K562 (cell line): ENCODE results near the gene PTH1R. TPM values are rescaled to one million over a fixed set of nuclear protein-coding genes. Genes with fewer than 3 reads are reported as not detected.

ENCODE experiments used
- ARID1B ChIP-seq: fragments of 450-650 bp; IDR thresholded peaks from 2 replicates; pipeline ENCODE4 v1.6.1; 2016; ENCODE audit warnings: antibody characterized with exemption, mild to moderate bottlenecking, inconsistent platforms
- BRD9 ChIP-seq: fragments of 450-650 bp; IDR thresholded peaks from 2 replicates; pipeline ENCODE4 v1.6.1; 2018; ENCODE audit warnings: low read depth; ENCODE audit not compliant: partially characterized antibody
- CUX1 ChIP-seq: fragments of 200-800 bp; sonication (Bioruptor generic); IDR thresholded peaks from 2 replicates; pipeline ENCODE4 v1.6.1; 2016; ENCODE audit warnings: missing genetic modification characterization, missing compliant biosample characterization
- JUNB ChIP-seq: fragments of 450-650 bp; formaldehyde crosslinking; conservative IDR thresholded peaks from 2 replicates; pipeline ENCODE4 v1.4.0; 2020; ENCODE audit warnings: mild to moderate bottlenecking
- MTA1 ChIP-seq: fragments of 450-650 bp; IDR thresholded peaks from 2 replicates; pipeline ENCODE4 v1.6.1; 2017; ENCODE audit warnings: borderline replicate concordance
- PKNOX1 ChIP-seq: fragments of 450-650 bp; IDR thresholded peaks from 2 replicates; pipeline ENCODE4 v1.6.1; 2016
- POLR2AphosphoS2 ChIP-seq: IDR thresholded peaks from 2 replicates; pipeline ENCODE4 v1.6.1; 2012; ENCODE audit warnings: low read length, improper control_type of control experiment
- RAD21 ChIP-seq, 2 experiments: fragments of 250-450 bp in 1 of 2; fragments of 450-650 bp in 1 of 2; sonication (Bioruptor Pico) in 1 of 2; formaldehyde crosslinking in 1 of 2; IDR thresholded peaks in 1 of 2; conservative IDR thresholded peaks in 1 of 2; 2 replicates each; pipeline versions ENCODE4 v1.4.0 to v1.8.0; 2020 to 2022; ENCODE audit warnings: mild to moderate bottlenecking in 2 of 2, moderate library complexity in 1 of 2
- SMARCE1 ChIP-seq: fragments of 450-650 bp; IDR thresholded peaks from 2 replicates; pipeline ENCODE4 v1.7.1; 2016; ENCODE audit warnings: mild to moderate bottlenecking
- ZBTB2 ChIP-seq: fragments of 450-650 bp; IDR thresholded peaks from 2 replicates; pipeline ENCODE4 v1.6.1; 2016; ENCODE audit warnings: antibody characterized with exemption
- ZHX1 ChIP-seq: fragments of 150-350 bp; conservative IDR thresholded peaks from 2 replicates; pipeline ENCODE4 v1.6.1; 2014; ENCODE audit warnings: low read length
- ZNF165 ChIP-seq: fragments of 250-450 bp; sonication (Bioruptor Pico); IDR thresholded peaks from 2 replicates; pipeline ENCODE4 v1.4.0; 2020; ENCODE audit warnings: borderline replicate concordance
- ZNF263 ChIP-seq: sonication (generic); formaldehyde crosslinking; IDR thresholded peaks from 2 replicates; pipeline ENCODE4 v1.8.0; 2022; ENCODE audit warnings: mild to moderate bottlenecking, missing genetic modification reagents, borderline replicate concordance
- polyA plus RNA-seq, 8 experiments: library from polyadenylated mRNA; depleted of rRNA in 4 of 8; stranded (reverse) in 5 of 8; unstranded in 3 of 8; fragments of >200 nt; fragmentation: Nextera tagmentation in 2 of 8; fragmentation: Illumina TruSeq in 1 of 8; extraction: Ambion mirVana in 2 of 8; extraction: Trizol in 1 of 8; gene quantifications; 2 replicates each; pipeline versions ENCODE4 v1.2.1 to v1.2.3, GENCODE V29; 2011 to 2014; ENCODE audit warnings: inconsistent platforms in 1 of 8, missing spikeins in 1 of 8
- total RNA-seq, 7 experiments: library from RNA; depleted of rRNA in 6 of 7; stranded (reverse); fragments of >200 nt in 6 of 7; fragmentation: Illumina TruSeq in 2 of 7; extraction: Trizol in 2 of 7; gene quantifications; 2 replicates each; pipeline versions ENCODE4 v1.2.1 to v1.2.3, GENCODE V29; 2011 to 2021; ENCODE audit warnings: low replicate concordance in 1 of 7

PTH1R gene
- total and polyA plus RNA-seq, 9 of the 15 experiments (the other 6 are each of a cell fraction or from before 2014, with no cell fraction given), result not detected

GRCh38 chr3:46935168-46935858, 57.8 kb downstream of the PTH1R start (continued):
- TF ChIP-seq PKNOX1, result 0 out of 2 replicates have a peak, but pooled peaks have one; percentile 23
- no peak for TF ChIP-seq POLR2AphosphoS2
- peak; percentile 92 for TF ChIP-seq SMARCE1
- peak; percentile 75 for TF ChIP-seq MTA1
- TF ChIP-seq ZNF263 (CRISPR knock-in tag), result 0 out of 2 replicates have a peak, but pooled peaks have one; percentile 54
- peak; percentile 73; the same call in 1 of the 2 replicates for TF ChIP-seq ZBTB2
- no peak for TF ChIP-seq ZHX1
- peak; percentile 85 for TF ChIP-seq JUNB (CRISPR knock-in tag)
- no peak for TF ChIP-seq BRD9
- TF ChIP-seq RAD21 (CRISPR knock-in tag; conservative IDR thresholded peaks at IDR 0.05 in 1 of 2, IDR thresholded peaks at IDR 0.05 in 1 of 2), result peak; percentile 14 to 31; a peak in 3 of 4 replicates
- peak; percentile 19; the same call in 1 of the 2 replicates for TF ChIP-seq CUX1 (CRISPR knock-in tag)
- no peak for TF ChIP-seq ZNF165 (CRISPR knock-in tag)
- peak; percentile 92 for TF ChIP-seq ARID1B
